Fibroblast of villous mesenchyme (primary cell): ENCODE results near the gene VPS51. TPM values are rescaled to one million over a fixed set of nuclear protein-coding genes. Genes with fewer than 3 reads are reported as not detected.

Experiments
- DNase-seq: peaks from one replicate; pipeline ENCODE4 v3.0.0-alpha.2; 2010; ENCODE audit warnings: low read depth
- H3K4me3 ChIP-seq: 2 replicates; pipeline ENCODE4 v1.5.1; 2011; ENCODE audit warnings: low read depth, mild to moderate bottlenecking, low read length
- CTCF ChIP-seq: IDR thresholded peaks from 2 replicates; pipeline ENCODE4 v1.5.1; 2012; ENCODE audit warnings: low read depth, mild to moderate bottlenecking, low read length; ENCODE audit not compliant: insufficient read depth
- total RNA-seq: library from RNA; depleted of rRNA; stranded (reverse); fragments of >200 nt; gene quantifications from 2 replicates; pipeline ENCODE4 v1.2.3, GENCODE V29; 2012

The VPS51 gene
- total RNA-seq, 1 donor: 104 TPM

GRCh38 chr11:65103476-65103875 is 7.5 kb downstream of the VPS51 start:
- H3K4me3 ChIP-seq: no peak overlapping the region
- TF ChIP-seq CTCF: no peak
- DNase-seq: no peak

GRCh38 chr11:65104628-65105027 is 8.6 kb downstream of the VPS51 start:
- DNase-seq: no peak
- TF ChIP-seq CTCF: no peak
- H3K4me3 ChIP-seq: no peak overlapping the region

- TF ChIP-seq CTCF: no peak
- DNase-seq: no peak
- no peak overlapping the region for H3K4me3 ChIP-seq
Measured at GRCh38 chr11:65107078-65107477, 11.1 kb downstream of the VPS51 start.

GRCh38 chr11:65107751-65108468 is 11.9 kb downstream of the VPS51 start:
- no peak overlapping the region for H3K4me3 ChIP-seq
- DNase-seq: no peak
- no peak for TF ChIP-seq CTCF

GRCh38 chr11:65108469-65109123 is 12.6 kb downstream of the VPS51 start:
- no peak overlapping the region for H3K4me3 ChIP-seq
- no peak for DNase-seq
- no peak for TF ChIP-seq CTCF

GRCh38 chr11:65109231-65110198 is 13.5 kb downstream of the VPS51 start:
- no peak for TF ChIP-seq CTCF
- DNase-seq: no peak
- H3K4me3 ChIP-seq: no peak overlapping the region
